SK-N-SH treated with all-trans-retinoic acid at 6 μM for 48 hours (cell line): ENCODE results near the gene EARS2.

Experiments
- ARNTL ChIP-seq: fragments of 450-650 bp; formaldehyde crosslinking; IDR thresholded peaks from 2 replicates; pipeline ENCODE4 v1.5.0; 2020; ENCODE audit warnings: low read depth, mild to moderate bottlenecking, moderate library complexity, borderline replicate concordance
- CREB5 ChIP-seq: fragments of 250-450 bp; sonication (Bioruptor Pico); IDR thresholded peaks from 2 replicates; pipeline ENCODE4 v1.5.1; 2020; ENCODE audit warnings: low read depth, mild to moderate bottlenecking, moderate library complexity
- ESRRG ChIP-seq: fragments of 250-450 bp; sonication (Bioruptor Pico); IDR thresholded peaks from 2 replicates; pipeline ENCODE4 v1.6.1; 2021; ENCODE audit warnings: mild to moderate bottlenecking
- ISL1 ChIP-seq: fragments of 250-450 bp; sonication (Bioruptor Pico); IDR thresholded peaks from 2 replicates; pipeline ENCODE4 v2.1.2; 2022; ENCODE audit warnings: mild to moderate bottlenecking, moderate library complexity
- PATZ1 ChIP-seq: fragments of 250-450 bp; sonication (Bioruptor Pico); IDR thresholded peaks from 2 replicates; pipeline ENCODE4 v1.8.0; 2020; ENCODE audit warnings: mild to moderate bottlenecking, moderate library complexity, borderline replicate concordance
- POU6F1 ChIP-seq: fragments of 250-450 bp; sonication (Bioruptor Pico); IDR thresholded peaks from 2 replicates; pipeline ENCODE4 v1.8.0; 2021; ENCODE audit warnings: low read depth, mild to moderate bottlenecking, moderate library complexity, borderline replicate concordance
- RARB ChIP-seq: fragments of 250-450 bp; sonication (Bioruptor Pico); IDR thresholded peaks from 2 replicates; pipeline ENCODE4 v1.8.0; 2021; ENCODE audit warnings: mild to moderate bottlenecking, moderate library complexity
- SNAI2 ChIP-seq: fragments of 250-450 bp; sonication (Bioruptor Pico); IDR thresholded peaks from 2 replicates; pipeline ENCODE4 v1.5.0; 2020; ENCODE audit warnings: mild to moderate bottlenecking, moderate library complexity
- TCF4 ChIP-seq: fragments of 250-450 bp; sonication (Bioruptor Pico); IDR thresholded peaks from 2 replicates; pipeline ENCODE4 v1.8.0; 2021; ENCODE audit warnings: mild to moderate bottlenecking, moderate library complexity, borderline replicate concordance
- TOX ChIP-seq: fragments of 250-450 bp; sonication (Bioruptor Pico); IDR thresholded peaks from 2 replicates; pipeline ENCODE4 v1.8.0; 2021; ENCODE audit warnings: mild to moderate bottlenecking, moderate library complexity, borderline replicate concordance
- TSHZ2 ChIP-seq: fragments of 250-450 bp; sonication (Bioruptor Pico); IDR thresholded peaks from 2 replicates; pipeline ENCODE4 v1.5.0; 2020; ENCODE audit warnings: mild to moderate bottlenecking, moderate library complexity
- ZFP30 ChIP-seq: fragments of 450-650 bp; formaldehyde crosslinking; IDR thresholded peaks from 2 replicates; pipeline ENCODE4 v1.5.0; 2022; ENCODE audit warnings: mild to moderate bottlenecking, moderate library complexity
- ZNF70 ChIP-seq: fragments of 450-650 bp; formaldehyde crosslinking; IDR thresholded peaks from 2 replicates; pipeline ENCODE4 v1.5.0; 2020; ENCODE audit warnings: mild to moderate bottlenecking, moderate library complexity
- ZNF8 ChIP-seq: fragments of 450-650 bp; formaldehyde crosslinking; IDR thresholded peaks from 2 replicates; pipeline ENCODE4 v1.5.0; 2020; ENCODE audit warnings: mild to moderate bottlenecking, moderate library complexity

GRCh38 chr16:23557779-23558702, 891 bp upstream of the EARS2 start:
- TF ChIP-seq ARNTL (CRISPR knock-in tag) (no peak), ZNF70 (CRISPR knock-in tag) (no peak), CREB5 (CRISPR knock-in tag) (no peak), TOX (no peak), ESRRG (CRISPR knock-in tag) (no peak), POU6F1 (CRISPR knock-in tag) (no peak), RARB (CRISPR knock-in tag) (no peak), ZNF8 (no peak), TSHZ2 (CRISPR knock-in tag) (no peak), PATZ1 (CRISPR knock-in tag) (no peak), ZFP30 (CRISPR knock-in tag) (no peak), ISL1 (no peak), TCF4 (CRISPR knock-in tag) (no peak), SNAI2 (CRISPR knock-in tag) (no peak)
